Transverse colon (tissue), 4 donors: ENCODE results near the gene PDXP. TPM values are rescaled to one million over a fixed set of nuclear protein-coding genes. Genes with fewer than 3 reads are reported as not detected.
"Not testable (repeated sequence)": the region's sequence is repeated elsewhere in the genome, so short reads cannot be mapped to it uniquely, and the experiment has no call there.

Source experiments
- DNase-seq: peaks from one replicate; pipeline ENCODE4 v3.0.0-alpha.2; 2019
- H3K27ac ChIP-seq, 4 donors: fragments of 200-600 bp; sonication (generic); 2 replicates each; pipeline ENCODE4 v1.5.1; 2016 to 2018; ENCODE audit warnings: inconsistent platforms in 4 of 4
- H3K27me3 ChIP-seq: fragments of 200-600 bp; sonication (generic); 2 replicates; pipeline ENCODE4 v1.5.1; 2017; ENCODE audit warnings: inconsistent platforms
- H3K36me3 ChIP-seq, 4 donors: fragments of 200-600 bp; sonication (generic); 2 replicates each; pipeline ENCODE4 v1.5.1; 2017 to 2019; ENCODE audit warnings: inconsistent platforms in 4 of 4
- H3K4me1 ChIP-seq, 4 donors: fragments of 200-600 bp; sonication (generic); 2 replicates each; pipeline ENCODE4 v1.5.1; 2017 to 2020; ENCODE audit warnings: inconsistent platforms in 4 of 4
- H3K4me3 ChIP-seq, 4 donors: fragments of 200-600 bp; sonication (generic); 1 replicate in 1 of 4; 2 replicates in 3 of 4; pipeline versions ENCODE4 v1.5.1 to v1.6.1; 2017 to 2019; ENCODE audit warnings: inconsistent platforms in 4 of 4
- H3K9me3 ChIP-seq, 2 donors: fragments of 200-600 bp; sonication (generic); 2 replicates each; pipeline ENCODE4 v1.5.1; 2017 to 2019; ENCODE audit warnings: inconsistent platforms in 2 of 2
- EP300 ChIP-seq: sonication (generic); formaldehyde crosslinking; IDR thresholded peaks from one replicate; pipeline ENCODE4 v1.6.1; 2017; ENCODE audit warnings: antibody characterized with exemption, low read depth
- POLR2A ChIP-seq: fragments of 450-650 bp; IDR thresholded peaks from one replicate; pipeline ENCODE4 v1.6.1; 2016; ENCODE audit warnings: antibody characterized with exemption, mild to moderate bottlenecking, moderate library complexity
- POLR2AphosphoS5 ChIP-seq, 3 donors: sonication (generic); formaldehyde crosslinking; IDR thresholded peaks; one replicate each; pipeline ENCODE4 v1.6.1; 2016; ENCODE audit warnings: antibody characterized with exemption in 3 of 3
- WGBS, 2 donors: methylation state at CpG; one replicate each; pipeline ENCODE4 v1.1.5; 2018; ENCODE audit warnings: low coverage in 1 of 2; 5-methylcytosine and 5-hydroxymethylcytosine counted together
- in situ Hi-C, 4 donors: fragments of 200-750 bp; cut with MboI; loops; one replicate each; pipeline versions ENCODE4 v1.15.0 to v1.15.1; 2017; ENCODE audit warnings: low sequenced_read_pairs in 3 of 4, low pct_ligation_motif_present in 1 of 4, low pct_unique_long_range_greater_than_20kb in 1 of 4
- intact Hi-C: fragments of 100-400 bp; cut with DNase I; formaldehyde crosslinking; loops from one replicate; pipeline ENCODE4 v1.15.1; 2023; ENCODE audit warnings: low total_unique reads
- total RNA-seq, 4 donors: library from RNA; depleted of rRNA; stranded (reverse); fragments of >200 nt; gene quantifications; one replicate each; pipeline ENCODE4 v1.1.0, GENCODE V29; 2016
- TF ChIP-seq, protein P1 (sequence below), 5 experiments: fragments of 200-600 bp in 3 of 5; fragments of 450-650 bp in 2 of 5; sonication (generic) in 3 of 5; IDR thresholded peaks; 1 replicate in 2 of 5; 2 replicates in 3 of 5; pipeline ENCODE4 v1.5.1; 2016 to 2017; ENCODE audit warnings: antibody characterized with exemption in 5 of 5, inconsistent platforms in 3 of 5, mild to moderate bottlenecking in 2 of 5, moderate library complexity in 1 of 5

The PDXP gene
- total RNA-seq, 4 donors from 2014 or later, result 28.9 to 126 (median 50.7) TPM

DNA sequence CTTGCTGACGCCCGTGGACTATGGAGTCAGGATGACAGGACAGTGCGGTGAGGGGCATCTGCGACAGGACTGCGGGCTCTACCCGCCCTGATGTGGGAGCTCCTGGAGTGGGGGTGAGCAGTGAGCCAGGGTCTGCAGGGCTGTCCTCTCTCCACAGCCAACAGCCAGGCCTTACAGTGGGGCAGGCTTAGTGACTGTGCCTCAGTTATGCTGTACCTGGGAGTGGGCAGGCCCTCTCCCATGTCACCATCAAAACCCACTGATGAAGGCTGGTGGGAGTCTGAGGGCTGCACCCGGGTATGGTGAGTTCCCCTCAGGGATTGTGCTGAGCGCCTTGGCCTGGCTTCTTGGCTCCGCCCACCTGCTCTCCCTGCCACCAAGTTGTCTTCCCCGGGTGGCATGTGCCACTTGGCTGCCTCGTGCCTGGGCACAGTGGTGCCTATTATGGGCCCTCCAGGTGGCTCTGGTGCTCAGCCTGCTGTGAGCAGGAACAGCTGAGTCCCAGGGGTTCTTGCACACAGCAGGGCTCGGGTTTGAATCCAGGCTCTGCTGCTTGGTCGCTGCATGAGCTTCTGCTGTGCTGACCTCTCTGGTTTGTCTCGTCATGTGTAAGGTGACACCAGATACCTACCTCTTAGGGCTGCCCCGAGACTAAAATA is 34.2 kb downstream of the PDXP start:
- intact Hi-C loops, result no loop called here
- DNase-seq, result no peak
- H3K9me3 ChIP-seq, result no peaks in the 10 kb centered on the region
- in situ Hi-C loops, result loop anchor here in 1 of 4 donors (25.0 kb wide), 1 partner anchor 95 kb away; no protein-coding TSS in a partner anchor
- no peaks in the 10 kb centered on the region for H3K27me3 ChIP-seq
- H3K27ac ChIP-seq, result no peak overlapping the region
- TF ChIP-seq, protein P1, sequence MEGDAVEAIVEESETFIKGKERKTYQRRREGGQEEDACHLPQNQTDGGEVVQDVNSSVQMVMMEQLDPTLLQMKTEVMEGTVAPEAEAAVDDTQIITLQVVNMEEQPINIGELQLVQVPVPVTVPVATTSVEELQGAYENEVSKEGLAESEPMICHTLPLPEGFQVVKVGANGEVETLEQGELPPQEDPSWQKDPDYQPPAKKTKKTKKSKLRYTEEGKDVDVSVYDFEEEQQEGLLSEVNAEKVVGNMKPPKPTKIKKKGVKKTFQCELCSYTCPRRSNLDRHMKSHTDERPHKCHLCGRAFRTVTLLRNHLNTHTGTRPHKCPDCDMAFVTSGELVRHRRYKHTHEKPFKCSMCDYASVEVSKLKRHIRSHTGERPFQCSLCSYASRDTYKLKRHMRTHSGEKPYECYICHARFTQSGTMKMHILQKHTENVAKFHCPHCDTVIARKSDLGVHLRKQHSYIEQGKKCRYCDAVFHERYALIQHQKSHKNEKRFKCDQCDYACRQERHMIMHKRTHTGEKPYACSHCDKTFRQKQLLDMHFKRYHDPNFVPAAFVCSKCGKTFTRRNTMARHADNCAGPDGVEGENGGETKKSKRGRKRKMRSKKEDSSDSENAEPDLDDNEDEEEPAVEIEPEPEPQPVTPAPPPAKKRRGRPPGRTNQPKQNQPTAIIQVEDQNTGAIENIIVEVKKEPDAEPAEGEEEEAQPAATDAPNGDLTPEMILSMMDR (IDR thresholded peaks at IDR 0.05), result no peak
- TF ChIP-seq POLR2AphosphoS5 (IDR thresholded peaks at IDR 0.05) (no peak), EP300 (no peak), POLR2A (no peak)
- H3K4me3 ChIP-seq, result no peak overlapping the region
- peaks cover 0 to 27% (median 8%) of the 10 kb centered on the region in 4 donors for H3K36me3 ChIP-seq
- 87% methylated on average over 15 of the region's 15 CpGs; no CpG with 5 or more reads in 1 of the 2 donors for WGBS, 2 donors
- peaks cover 4 to 41% (median 30%) of the 10 kb centered on the region in 4 donors for H3K4me1 ChIP-seq

DNA sequence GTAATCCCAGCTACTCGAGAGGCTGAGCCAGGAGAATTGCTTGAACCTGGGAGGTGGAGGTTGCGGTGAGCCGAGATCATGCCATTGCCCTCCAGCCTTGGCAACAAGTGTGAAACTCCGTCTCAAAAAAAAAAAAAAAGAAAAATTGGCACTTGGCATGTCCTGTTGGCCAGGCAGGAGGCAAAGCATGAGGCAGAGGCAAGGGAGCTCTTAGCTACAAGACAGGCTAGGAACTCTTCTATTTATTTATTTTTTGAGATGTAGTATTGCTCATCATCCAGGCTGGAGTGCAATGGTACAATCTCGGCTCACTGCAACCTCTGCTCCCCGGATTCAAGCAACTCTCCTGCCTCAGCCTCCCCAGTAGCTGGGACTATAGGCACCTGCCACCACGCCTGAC is 35.6 kb downstream of the PDXP start:
- H3K27me3 ChIP-seq, H3K9me3 ChIP-seq, H3K4me3 ChIP-seq, intact Hi-C loops, DNase-seq, H3K27ac ChIP-seq: not testable (repeated sequence)
- WGBS, 2 donors, result 92 to 100% methylated on average over 6 to 7 of the region's 7 CpGs
- in situ Hi-C loops, result loop anchor here in 1 of 4 donors (25.0 kb wide), 1 partner anchor 93 kb away; no protein-coding TSS in a partner anchor
- Histone ChIP-seq H3K4me1 (peaks cover 0 to 31% (median 19%) of the 10 kb centered on the region in 4 donors), H3K36me3 (peaks cover 0 to 27% (median 8%) of the 10 kb centered on the region in 4 donors)

DNA sequence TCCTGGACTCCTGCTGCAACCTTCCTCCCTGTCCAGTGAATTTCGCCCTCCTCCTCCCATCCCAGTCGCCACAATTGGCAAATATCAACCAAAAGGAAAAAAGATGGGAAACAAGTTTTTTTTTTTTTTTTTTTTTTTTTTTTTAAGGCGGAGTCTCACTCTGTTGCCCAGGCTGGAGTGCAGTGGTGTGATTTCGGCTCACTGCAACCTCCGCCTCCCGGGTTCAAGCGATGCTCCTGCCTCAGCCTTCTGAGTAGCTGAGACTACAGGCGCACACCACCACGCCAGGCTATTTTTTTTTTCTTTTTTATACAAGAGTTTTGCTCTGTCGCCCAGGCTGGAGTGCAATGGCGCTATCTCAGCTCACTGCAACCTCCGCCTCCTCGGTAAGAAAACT is 37.7 kb downstream of the PDXP start:
- H3K4me3 ChIP-seq, result peak overlapping the region in 1 of 4 donors; percentile 24
- peaks cover 0 to 22% (median 13%) of the 10 kb centered on the region in 4 donors for H3K4me1 ChIP-seq
- H3K27me3 ChIP-seq, DNase-seq, intact Hi-C loops, H3K9me3 ChIP-seq: not testable (repeated sequence)
- peaks cover 0 to 17% (median 4%) of the 10 kb centered on the region in 4 donors for H3K36me3 ChIP-seq
- in situ Hi-C loops, result loop anchor here in 1 of 4 donors (25.0 kb wide), 1 partner anchor 91 kb away; no protein-coding TSS in a partner anchor
- peak overlapping the region; percentile 18 to 63 (median 42) for H3K27ac ChIP-seq
- WGBS, 2 donors, result 32 to 51% methylated on average over 12 to 13 of the region's 13 CpGs

DNA sequence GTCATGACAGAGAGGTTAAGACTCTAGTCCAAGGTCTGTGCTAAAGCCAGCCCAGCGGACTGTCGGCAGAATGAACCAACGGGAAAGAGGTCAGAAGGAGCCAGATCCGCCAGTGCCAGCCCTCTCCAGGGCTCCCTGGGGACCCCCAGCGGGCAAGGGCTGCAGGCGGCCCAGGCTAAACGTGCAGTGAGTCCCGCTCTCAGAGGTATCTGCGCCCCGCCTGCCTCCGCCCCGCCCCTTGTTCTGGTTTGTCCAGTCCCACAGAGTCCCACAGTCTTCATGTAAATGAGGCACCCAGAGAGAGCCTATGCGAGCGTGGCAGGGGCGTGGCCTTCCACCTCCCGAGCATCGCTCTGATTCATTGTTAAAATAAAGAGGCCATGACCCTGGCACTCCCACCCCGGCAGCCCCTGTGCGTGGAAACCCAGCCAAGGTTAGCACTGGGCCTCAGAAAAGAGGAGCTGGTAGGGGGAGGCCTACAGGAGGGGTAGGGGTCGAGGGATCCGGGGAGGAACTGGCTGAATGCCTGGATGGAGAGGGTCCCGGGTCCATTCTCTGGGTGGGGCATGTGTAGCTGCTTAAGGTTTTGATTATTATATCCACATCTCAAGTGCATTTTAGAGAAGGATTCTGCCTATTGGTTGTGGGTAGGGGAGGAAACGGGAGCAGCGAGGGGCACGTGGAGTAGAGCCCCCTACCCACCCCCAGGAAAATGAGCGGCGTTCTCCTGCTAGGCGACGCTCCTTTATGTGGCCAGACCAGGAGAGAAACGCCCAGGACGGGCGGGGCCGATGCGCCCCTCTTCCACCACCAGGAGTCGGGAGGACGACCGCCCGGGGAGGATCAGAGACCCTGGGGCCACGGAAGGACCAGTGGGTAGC is 38.4 kb downstream of the PDXP start, which contains the start of gene TRIOBP:
Gene TRIOBP, plus strand, starts transcription at position 392 of the 881 bp plus-strand sequence. CDS start 4,318 bp downstream, outside the sequence.
- in situ Hi-C loops, result loop anchor here in 1 of 4 donors (25.0 kb wide), 1 partner anchor 90 kb away; no protein-coding TSS in a partner anchor
- H3K4me3 ChIP-seq, result peak within 1 kb of the TSS in 1 of 4 donors; percentile 24
- intact Hi-C loops, result no loop called here
- DNase-seq, result peak; percentile 95
- H3K27me3 ChIP-seq, result no peaks in the 10 kb centered on the region
- peak within 1 kb of the TSS; percentile 18 to 63 (median 42) for H3K27ac ChIP-seq
- H3K4me1 ChIP-seq, result peaks cover 0 to 22% (median 13%) of the 10 kb centered on the region in 4 donors
- 10 to 26% methylated on average over 2 to 36 of the region's 39 CpGs for WGBS, 2 donors
- TF ChIP-seq POLR2AphosphoS5 (IDR thresholded peaks at IDR 0.05) (peak in 1 of 3 donors; percentile 57), POLR2A (no peak)
- TF ChIP-seq, protein P1 (IDR thresholded peaks at IDR 0.05), result peak; percentile 42 to 74 (median 48)
- no peaks in the 10 kb centered on the region for H3K9me3 ChIP-seq
- peaks cover 0 to 10% (median under 1%) of the 10 kb centered on the region in 4 donors for H3K36me3 ChIP-seq

DNA sequence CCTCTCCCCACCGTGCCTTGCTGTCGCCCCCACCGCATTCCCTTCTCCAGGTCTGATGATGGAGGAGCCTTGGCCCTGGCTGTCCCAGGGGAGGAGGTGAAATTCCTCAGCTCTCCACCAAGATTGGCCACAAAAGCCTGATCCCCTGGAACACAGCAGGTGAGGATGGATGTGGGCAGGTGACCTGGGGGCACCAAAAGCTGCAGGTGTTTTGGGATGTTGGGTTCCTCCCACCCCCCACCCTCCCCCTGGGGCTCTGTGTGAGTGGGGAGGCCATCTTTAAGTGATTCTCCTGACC is 39.0 kb downstream of the PDXP start:
- peaks cover 0 to 4% (median 0%) of the 10 kb centered on the region in 4 donors for H3K36me3 ChIP-seq
- no peak for TF ChIP-seq POLR2AphosphoS5 (IDR thresholded peaks at IDR 0.05)
- no peak for TF ChIP-seq EP300
- TF ChIP-seq POLR2A, result no peak
- TF ChIP-seq, protein P1 (IDR thresholded peaks at IDR 0.05), result no peak
- 68% methylated on average over 3 of the region's 3 CpGs; no CpG with 5 or more reads in 1 of the 2 donors for WGBS, 2 donors
- no peak for DNase-seq
- H3K27me3 ChIP-seq, result no peaks in the 10 kb centered on the region
- no peak overlapping the region for H3K4me3 ChIP-seq
- in situ Hi-C loops (loop anchor here in 1 of 4 donors (25.0 kb wide), 1 partner anchor 90 kb away; no protein-coding TSS in a partner anchor), intact Hi-C loops (no loop called here)
- no peaks in the 10 kb centered on the region for H3K9me3 ChIP-seq
- peak overlapping the region in 1 of 4 donors; percentile 17 for H3K27ac ChIP-seq
- H3K4me1 ChIP-seq, result peaks cover 0 to 22% (median 13%) of the 10 kb centered on the region in 4 donors
